Measurements from ENCODE around the gene CPPED1.

- TF ChIP-seq POLR2A (IDR thresholded peaks at IDR 0.05; ENCODE audit: low read depth, low read length): no peak
- no peak for TF ChIP-seq POLR2AphosphoS5 (IDR thresholded peaks at IDR 0.05; ENCODE audit: low read depth, low read length)
- TF ChIP-seq TAF1 (IDR thresholded peaks at IDR 0.05; ENCODE audit: low read depth, low read length): no peak
- TF ChIP-seq SPI1 (IDR thresholded peaks at IDR 0.05; ENCODE audit: low read depth, low read length): no peak
- no peak for TF ChIP-seq PAX5 (IDR thresholded peaks at IDR 0.05; ENCODE audit: insufficient read depth, low read length, severe bottlenecking)
- no peak for TF ChIP-seq POU2F2 (IDR thresholded peaks at IDR 0.05; ENCODE audit: low read depth, low read length)
Measured at GRCh38 chr16:12786081-12786480, 17.6 kb downstream of the CPPED1 start.
